Endothelial cell of umbilical vein (primary cell): ENCODE measurements around the gene CEP85L.

ENCODE experiments used
- POLR2A ChIP-seq: IDR thresholded peaks from 2 replicates; pipeline ENCODE4 v1.6.1; 2012; ENCODE audit warnings: low read depth, mild to moderate bottlenecking, control low read depth, low read length
- POLR2AphosphoS5 ChIP-seq: IDR thresholded peaks from 2 replicates; pipeline ENCODE4 v1.6.1; 2012; ENCODE audit warnings: low read depth, mild to moderate bottlenecking, control low read depth, low read length, moderate library complexity; ENCODE audit not compliant: insufficient read depth
- TF ChIP-seq, protein P1 (sequence below), 2 donors: IDR thresholded peaks; 1 replicate in 1 of 2; 2 replicates in 1 of 2; pipeline ENCODE4 v1.5.1; 2011; ENCODE audit warnings: low read length in 2 of 2, mild to moderate bottlenecking in 2 of 2, moderate library complexity in 2 of 2, control low read depth in 1 of 2, inconsistent platforms in 1 of 2, low read depth in 1 of 2; ENCODE audit not compliant: insufficient read depth in 1 of 2; ENCODE audit errors: extremely low read depth in 1 of 2
- TF ChIP-seq, protein P2 (sequence below): IDR thresholded peaks from 2 replicates; pipeline ENCODE4 v1.6.1; 2011; ENCODE audit not compliant: insufficient read depth, insufficient read length

- TF ChIP-seq, protein P1, sequence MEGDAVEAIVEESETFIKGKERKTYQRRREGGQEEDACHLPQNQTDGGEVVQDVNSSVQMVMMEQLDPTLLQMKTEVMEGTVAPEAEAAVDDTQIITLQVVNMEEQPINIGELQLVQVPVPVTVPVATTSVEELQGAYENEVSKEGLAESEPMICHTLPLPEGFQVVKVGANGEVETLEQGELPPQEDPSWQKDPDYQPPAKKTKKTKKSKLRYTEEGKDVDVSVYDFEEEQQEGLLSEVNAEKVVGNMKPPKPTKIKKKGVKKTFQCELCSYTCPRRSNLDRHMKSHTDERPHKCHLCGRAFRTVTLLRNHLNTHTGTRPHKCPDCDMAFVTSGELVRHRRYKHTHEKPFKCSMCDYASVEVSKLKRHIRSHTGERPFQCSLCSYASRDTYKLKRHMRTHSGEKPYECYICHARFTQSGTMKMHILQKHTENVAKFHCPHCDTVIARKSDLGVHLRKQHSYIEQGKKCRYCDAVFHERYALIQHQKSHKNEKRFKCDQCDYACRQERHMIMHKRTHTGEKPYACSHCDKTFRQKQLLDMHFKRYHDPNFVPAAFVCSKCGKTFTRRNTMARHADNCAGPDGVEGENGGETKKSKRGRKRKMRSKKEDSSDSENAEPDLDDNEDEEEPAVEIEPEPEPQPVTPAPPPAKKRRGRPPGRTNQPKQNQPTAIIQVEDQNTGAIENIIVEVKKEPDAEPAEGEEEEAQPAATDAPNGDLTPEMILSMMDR (IDR thresholded peaks at IDR 0.05; ENCODE audit: extremely low read depth in 1 of 2, insufficient read depth in 1 of 2, low read depth in 1 of 2, low read length in 2 of 2) = no peak
- TF ChIP-seq POLR2AphosphoS5 (no peak), POLR2A (no peak)
- TF ChIP-seq, protein P2, sequence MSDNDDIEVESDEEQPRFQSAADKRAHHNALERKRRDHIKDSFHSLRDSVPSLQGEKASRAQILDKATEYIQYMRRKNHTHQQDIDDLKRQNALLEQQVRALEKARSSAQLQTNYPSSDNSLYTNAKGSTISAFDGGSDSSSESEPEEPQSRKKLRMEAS = no peak
These were observed 29.2 kb upstream of the CEP85L start for GRCh38 chr6:118680452-118681095.
